IPS DF 6.9 (cell line): ENCODE data around the gene CCR5.

ENCODE experiments used
- DNase-seq: peaks from one replicate; pipeline ENCODE4 v3.0.0-alpha.2; 2013; ENCODE audit warnings: low read depth, low spot score
- H3K27ac ChIP-seq: one replicate; pipeline ENCODE4 v1.5.1; 2013; ENCODE audit warnings: low read length, control low read depth
- H3K27me3 ChIP-seq: 2 replicates; pipeline ENCODE4 v1.6.1; 2013; ENCODE audit warnings: mild to moderate bottlenecking, low read length; ENCODE audit not compliant: control insufficient read depth, insufficient read depth
- H3K36me3 ChIP-seq: 2 replicates; pipeline ENCODE4 v1.6.1; 2013; ENCODE audit warnings: low read length; ENCODE audit not compliant: control insufficient read depth, insufficient read depth
- H3K4me1 ChIP-seq: 2 replicates; pipeline ENCODE4 v1.6.1; 2013; ENCODE audit warnings: low read length; ENCODE audit not compliant: control insufficient read depth, insufficient read depth
- H3K4me3 ChIP-seq: 2 replicates; pipeline ENCODE4 v1.5.1; 2013; ENCODE audit warnings: mild to moderate bottlenecking, low read length
- H3K9me3 ChIP-seq: 2 replicates; pipeline ENCODE4 v1.6.1; 2013; ENCODE audit warnings: low read length, inconsistent platforms; ENCODE audit not compliant: control insufficient read depth, insufficient read depth
- WGBS: extraction: QIAGEN DNeasy Blood & Tissue Kit; methylation state at CpG from one replicate; pipeline ENCODE4 v1.1.7; 2013; ENCODE audit warnings: mixed read lengths, missing lambda C conversion rate; ENCODE audit not compliant: insufficient read length, insufficient coverage; 5-methylcytosine and 5-hydroxymethylcytosine counted together

The CCR5 gene

GRCh38 chr3:46417841-46418611 is 47.3 kb downstream of the CCR5 start:
- Histone ChIP-seq H3K27ac (no peak overlapping the region), H3K27me3 (no peaks in the 10 kb centered on the region), H3K36me3 (no peaks in the 10 kb centered on the region), H3K4me3 (no peak overlapping the region), H3K4me1 (peaks cover 2% of the 10 kb centered on the region; the same call in 1 of the 2 replicates), H3K9me3 (no peaks in the 10 kb centered on the region)
- no peak for DNase-seq
- WGBS: no CpG with 5 or more reads among the region's 9 CpGs

GRCh38 chr3:46419816-46420215 is 49.1 kb downstream of the CCR5 start:
- DNase-seq: no peak
- Histone ChIP-seq H3K27ac (no peak overlapping the region), H3K9me3 (no peaks in the 10 kb centered on the region), H3K27me3 (no peaks in the 10 kb centered on the region), H3K4me1 (peaks cover 2% of the 10 kb centered on the region; the same call in 1 of the 2 replicates), H3K4me3 (no peak overlapping the region), H3K36me3 (no peaks in the 10 kb centered on the region)
- no CpG with 5 or more reads among the region's 4 CpGs for WGBS

DNA sequence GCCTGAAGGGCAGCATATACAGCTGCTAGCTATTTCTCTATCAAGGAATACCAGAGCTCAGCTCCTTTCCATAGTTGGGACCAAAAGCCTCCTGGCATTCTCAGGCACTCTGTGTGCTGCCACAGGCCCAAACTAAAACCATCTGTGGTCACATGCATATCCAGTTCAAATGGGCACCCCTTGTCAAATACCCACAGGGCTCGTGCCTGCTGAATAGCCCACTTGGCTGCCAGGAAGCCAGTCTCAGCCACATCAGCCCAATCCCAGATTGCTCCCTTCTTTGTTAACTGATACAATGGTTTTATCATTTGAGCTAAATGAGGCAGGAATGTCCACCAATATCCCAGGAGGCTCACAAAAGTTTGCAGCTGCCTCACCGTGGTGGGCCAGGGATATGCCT is 50.2 kb downstream of the CCR5 start:
- Histone ChIP-seq H3K27me3 (no peaks in the 10 kb centered on the region), H3K9me3 (no peaks in the 10 kb centered on the region), H3K36me3 (no peaks in the 10 kb centered on the region), H3K4me3 (no peak overlapping the region), H3K27ac (no peak overlapping the region), H3K4me1 (peaks cover 2% of the 10 kb centered on the region; the same call in 1 of the 2 replicates)
- WGBS: no CpG with 5 or more reads among the region's 2 CpGs
- no peak for DNase-seq

- H3K36me3 ChIP-seq: no peaks in the 10 kb centered on the region
- peaks cover 2% of the 10 kb centered on the region; the same call in 1 of the 2 replicates for H3K4me1 ChIP-seq
- H3K27ac ChIP-seq: no peak overlapping the region
- no peak for DNase-seq
- no peaks in the 10 kb centered on the region for H3K9me3 ChIP-seq
- no CpG with 5 or more reads among the region's 6 CpGs for WGBS
- no peak overlapping the region for H3K4me3 ChIP-seq
- no peaks in the 10 kb centered on the region for H3K27me3 ChIP-seq
Measured at GRCh38 chr3:46422617-46423016, 51.9 kb downstream of the CCR5 start.

- H3K27me3 ChIP-seq: no peaks in the 10 kb centered on the region
- H3K36me3 ChIP-seq: no peaks in the 10 kb centered on the region
- WGBS: no CpG with 5 or more reads among the region's 5 CpGs
- no peak overlapping the region for H3K27ac ChIP-seq
- no peak overlapping the region for H3K4me3 ChIP-seq
- H3K9me3 ChIP-seq: no peaks in the 10 kb centered on the region
- no peak for DNase-seq
- peaks cover under 1% of the 10 kb centered on the region; the same call in 1 of the 2 replicates for H3K4me1 ChIP-seq
Measured at GRCh38 chr3:46423588-46423987, 52.8 kb downstream of the CCR5 start.
